OCI-LY7 (cell line): ENCODE measurements around the gene GPT2. TPM values are rescaled to one million over a fixed set of nuclear protein-coding genes. Genes with fewer than 3 reads are reported as not detected.

Experiments used
- BruUV-seq: library from RNA; stranded (reverse); fragments of 400-500 nt; replicated peaks from 2 replicates; lab custom pipeline; 2021; lab: Mats Ljungman, UMichigan
- CTCF ChIA-PET: fragments of 300-600 bp; sonication (Branson Sonifier 250); formaldehyde crosslinking; loops from one replicate; lab custom pipeline; 2022; ENCODE audit warnings: antibody characterized with exemption; ENCODE audit not compliant: unreplicated experiment; lab: Charles Lee
- POLR2A ChIA-PET: fragments of 300-600 bp; sonication (Branson Sonifier 250); formaldehyde crosslinking; loops from one replicate; lab custom pipeline; 2022; ENCODE audit warnings: antibody characterized with exemption; lab: Charles Lee
- DNase-seq: peaks from one replicate; pipeline ENCODE4 v3.0.0-alpha.2; 2015; ENCODE audit warnings: low spot score
- H2AFZ ChIP-seq: fragments of 200-600 bp; sonication (generic), shearing (Covaris generic); 2 replicates; pipeline ENCODE4 v1.6.1; 2014; ENCODE audit warnings: mild to moderate bottlenecking, antibody characterized with exemption, low read length, moderate library complexity
- H3K27ac ChIP-seq: fragments of 200-600 bp; sonication (generic); 2 replicates; pipeline ENCODE4 v1.5.1; 2014; ENCODE audit warnings: mixed run types, low read depth, mild to moderate bottlenecking, moderate library complexity, low read length, inconsistent platforms; ENCODE audit not compliant: poor library complexity, severe bottlenecking
- H3K36me3 ChIP-seq: fragments of 200-600 bp; sonication (generic); 2 replicates; pipeline ENCODE4 v1.6.1; 2014; ENCODE audit warnings: mild to moderate bottlenecking, antibody characterized with exemption, low read length, moderate library complexity, mixed read lengths; ENCODE audit not compliant: insufficient read depth
- H3K4me1 ChIP-seq: fragments of 200-600 bp; sonication (generic); 2 replicates; pipeline ENCODE4 v1.5.1; 2014; ENCODE audit warnings: mild to moderate bottlenecking, low read length; ENCODE audit not compliant: insufficient read depth, poor library complexity, severe bottlenecking
- H3K4me2 ChIP-seq: fragments of 200-600 bp; sonication (generic); 2 replicates; pipeline ENCODE4 v1.6.1; 2014; ENCODE audit warnings: mild to moderate bottlenecking, low read length
- H3K4me3 ChIP-seq: fragments of 200-600 bp; sonication (generic); 2 replicates; pipeline ENCODE4 v1.5.1; 2014; ENCODE audit warnings: mild to moderate bottlenecking, low read depth, low read length; ENCODE audit not compliant: poor library complexity, severe bottlenecking
- H3K79me2 ChIP-seq: fragments of 200-600 bp; sonication (generic); 2 replicates; pipeline ENCODE4 v1.6.1; 2016; ENCODE audit warnings: low read depth, mild to moderate bottlenecking, low read length, moderate library complexity, mixed read lengths; ENCODE audit not compliant: insufficient read depth
- H3K9me2 ChIP-seq: fragments of 200-600 bp; sonication (generic); 2 replicates; pipeline ENCODE4 v1.6.1; 2016; ENCODE audit warnings: mild to moderate bottlenecking, low read length, mixed read lengths; ENCODE audit not compliant: insufficient read depth
- H3K9me3 ChIP-seq: fragments of 200-600 bp; sonication (generic); 2 replicates; pipeline ENCODE4 v1.6.1; 2014; ENCODE audit warnings: mild to moderate bottlenecking, mixed run types, low read length, mixed read lengths
- H4K20me1 ChIP-seq: fragments of 200-600 bp; sonication (generic); 2 replicates; pipeline ENCODE4 v1.6.1; 2014; ENCODE audit warnings: mild to moderate bottlenecking, antibody characterized with exemption, low read length, moderate library complexity, mixed read lengths; ENCODE audit not compliant: insufficient read depth
- CTCF ChIP-seq: fragments of 200-600 bp; sonication (generic); conservative IDR thresholded peaks from 2 replicates; pipeline ENCODE4 v1.5.1; 2014; ENCODE audit warnings: mild to moderate bottlenecking, antibody characterized with exemption, low read length, moderate library complexity, mixed read lengths
- EZH2phosphoT487 ChIP-seq: fragments of 200-600 bp; sonication (generic); IDR thresholded peaks from 2 replicates; pipeline ENCODE4 v1.6.1; 2018; ENCODE audit warnings: low read depth, borderline replicate concordance, mild to moderate bottlenecking, mixed run types, antibody characterized with exemption, low read length, moderate library complexity, mixed read lengths
- intact Hi-C: fragments of 100-400 bp; cut with micrococcal nuclease; formaldehyde crosslinking; loops from one replicate; pipeline ENCODE4 v1.10.0; 2022; ENCODE audit not compliant: unreplicated experiment
- total RNA-seq, 2 experiments: library from RNA; depleted of rRNA in 1 of 2; stranded (reverse); fragments of >200 nt in 1 of 2; shearing (Covaris generic) in 1 of 2; gene quantifications; 2 replicates each; pipeline ENCODE4 v1.2.3, GENCODE V29; 2014 to 2022

GPT2 gene
- total RNA-seq, 2 experiments from 2014 or later = 42.5 to 105 TPM

GRCh38 chr16:46894036-46894672, 10.0 kb downstream of the GPT2 start:
- no peak overlapping the region for H3K4me3 ChIP-seq
- no peak overlapping the region for H3K4me2 ChIP-seq
- POLR2A ChIA-PET = interaction anchor here (1.8 kb wide), 1 partner anchor 9 kb away, joined by 7 read pairs; the partner anchor contains the start of gene GPT2
- no peaks in the 10 kb centered on the region for H3K9me2 ChIP-seq
- BruUV-seq = no TSS peak
- no peak overlapping the region for H2AFZ ChIP-seq
- CTCF ChIA-PET = no interaction called here
- H3K79me2 ChIP-seq = 0 out of 2 replicates have a peak, but pooled peaks cover 4% of the 10 kb centered on the region
- H3K4me1 ChIP-seq = peaks cover 12% of the 10 kb centered on the region
- H3K27ac ChIP-seq = no peak overlapping the region
- no peak for DNase-seq
- peaks cover 47% of the 10 kb centered on the region for H3K36me3 ChIP-seq
- H4K20me1 ChIP-seq = no peaks in the 10 kb centered on the region
- TF ChIP-seq CTCF = no peak
- no peaks in the 10 kb centered on the region for H3K9me3 ChIP-seq
- intact Hi-C loops = no loop called here

- Histone ChIP-seq H3K4me1 (no peaks in the 10 kb centered on the region), H3K27ac (no peak overlapping the region), H3K4me3 (no peak overlapping the region), H3K9me3 (no peaks in the 10 kb centered on the region), H3K9me2 (no peaks in the 10 kb centered on the region), H3K36me3 (peaks cover 56% of the 10 kb centered on the region), H3K4me2 (no peak overlapping the region), H2AFZ (no peak overlapping the region), H4K20me1 (no peaks in the 10 kb centered on the region), H3K79me2 (0 out of 2 replicates have a peak, but pooled peaks cover 4% of the 10 kb centered on the region)
- TF ChIP-seq CTCF (no peak), EZH2phosphoT487 (no peak)
- CTCF ChIA-PET = no interaction called here
- POLR2A ChIA-PET = interaction anchor here (1.8 kb wide), 1 partner anchor 10 kb away, joined by 7 read pairs; the partner anchor contains the start of gene GPT2
- BruUV-seq = no TSS peak
- no peak for DNase-seq
- intact Hi-C loops = no loop called here
These were observed 11.5 kb downstream of the GPT2 start for GRCh38 chr16:46895399-46896313.
